HG03378 (cell line): ENCODE measurements around the gene GRK6.

Experiments
- ATAC-seq: cut with Tn5 transposase; IDR thresholded peaks from one replicate; pipeline ENCODE4 v1.9.1; 2021; ENCODE audit warnings: mild to moderate bottlenecking, moderate library complexity; ENCODE audit not compliant: unreplicated experiment

The GRK6 gene

GRCh38 chr5:177439518-177440053 is 13.1 kb downstream of the GRK6 start:
- no peak for ATAC-seq

DNA sequence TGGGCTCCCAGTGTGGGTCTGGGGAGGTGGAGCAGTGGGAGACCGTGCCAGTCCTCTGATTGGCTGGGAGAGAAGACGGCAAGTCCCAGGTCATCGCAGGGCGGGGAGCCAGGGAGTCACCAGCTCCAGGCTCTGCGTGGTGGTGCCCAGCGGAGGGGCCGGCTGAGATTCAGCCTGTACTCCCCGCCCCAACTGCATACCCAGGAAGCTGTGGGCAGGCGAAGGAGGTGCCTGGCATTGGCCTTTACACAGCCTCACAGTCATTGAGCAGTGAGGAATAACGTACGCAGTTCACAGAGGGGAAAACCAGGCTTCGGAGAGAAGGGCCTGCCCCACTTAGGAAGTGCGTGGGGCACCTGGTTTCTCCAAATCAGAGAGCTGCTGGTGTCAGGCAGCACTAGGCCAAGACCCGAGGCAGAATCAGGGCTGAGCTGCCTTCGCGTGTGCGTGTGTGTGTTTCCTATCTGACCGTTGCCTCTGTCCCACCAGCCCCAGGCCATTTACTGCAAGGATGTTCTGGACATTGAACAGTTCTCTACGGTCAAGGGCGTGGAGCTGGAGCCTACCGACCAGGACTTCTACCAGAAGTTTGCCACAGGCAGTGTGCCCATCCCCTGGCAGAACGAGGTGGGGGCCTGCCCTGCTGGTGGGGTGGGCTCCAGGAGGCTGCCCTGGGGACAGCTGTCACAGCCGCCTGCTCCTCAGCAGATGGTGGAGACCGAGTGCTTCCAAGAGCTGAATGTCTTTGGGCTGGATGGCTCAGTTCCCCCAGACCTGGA is 13.9 kb downstream of the GRK6 start:
- no peak for ATAC-seq

DNA sequence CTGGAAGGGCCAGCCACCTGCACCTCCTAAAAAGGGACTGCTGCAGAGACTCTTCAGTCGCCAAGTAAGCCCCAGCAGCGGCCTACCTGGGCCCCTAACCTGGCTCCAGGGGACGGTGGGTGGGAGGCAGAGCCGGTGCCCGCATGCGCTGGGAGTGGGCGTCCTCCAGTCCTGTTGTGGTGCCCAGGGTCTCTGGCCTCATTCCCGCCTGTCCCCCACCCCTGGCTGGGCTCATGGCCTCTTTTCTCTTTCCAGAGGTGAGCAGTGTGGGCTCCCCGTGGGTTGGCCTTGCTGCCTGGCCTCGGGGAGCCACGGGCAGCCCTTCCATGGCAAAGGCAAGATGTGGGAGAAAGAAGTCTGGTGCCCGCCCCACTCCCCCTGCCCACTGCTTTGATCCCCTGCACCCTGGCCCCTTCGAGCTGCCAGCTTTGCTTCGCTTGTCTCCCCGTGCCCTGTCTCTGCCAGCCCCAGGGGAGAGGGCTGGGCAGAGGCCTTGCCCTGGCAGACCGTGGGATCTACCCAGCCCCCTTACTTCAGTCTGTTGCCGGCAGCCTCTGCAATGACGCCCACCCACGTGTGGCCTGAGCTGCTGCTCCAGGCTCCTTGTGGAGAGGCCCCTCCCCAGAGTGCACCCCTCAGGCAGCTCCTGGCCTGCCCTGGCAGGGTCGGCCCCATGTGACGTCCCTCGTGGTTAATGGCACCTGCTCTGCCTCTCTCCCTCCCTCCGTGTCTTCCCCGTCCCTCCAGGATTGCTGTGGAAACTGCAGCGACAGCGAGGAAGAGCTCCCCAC is 14.7 kb downstream of the GRK6 start:
- ATAC-seq = no peak

GRCh38 chr5:177442066-177442826 is 15.8 kb downstream of the GRK6 start:
- ATAC-seq = no peak

GRCh38 chr5:177443144-177443983 is 16.9 kb downstream of the GRK6 start:
- no peak for ATAC-seq

- no peak for ATAC-seq
Measured at GRCh38 chr5:177444106-177445051, 17.9 kb downstream of the GRK6 start.

DNA sequence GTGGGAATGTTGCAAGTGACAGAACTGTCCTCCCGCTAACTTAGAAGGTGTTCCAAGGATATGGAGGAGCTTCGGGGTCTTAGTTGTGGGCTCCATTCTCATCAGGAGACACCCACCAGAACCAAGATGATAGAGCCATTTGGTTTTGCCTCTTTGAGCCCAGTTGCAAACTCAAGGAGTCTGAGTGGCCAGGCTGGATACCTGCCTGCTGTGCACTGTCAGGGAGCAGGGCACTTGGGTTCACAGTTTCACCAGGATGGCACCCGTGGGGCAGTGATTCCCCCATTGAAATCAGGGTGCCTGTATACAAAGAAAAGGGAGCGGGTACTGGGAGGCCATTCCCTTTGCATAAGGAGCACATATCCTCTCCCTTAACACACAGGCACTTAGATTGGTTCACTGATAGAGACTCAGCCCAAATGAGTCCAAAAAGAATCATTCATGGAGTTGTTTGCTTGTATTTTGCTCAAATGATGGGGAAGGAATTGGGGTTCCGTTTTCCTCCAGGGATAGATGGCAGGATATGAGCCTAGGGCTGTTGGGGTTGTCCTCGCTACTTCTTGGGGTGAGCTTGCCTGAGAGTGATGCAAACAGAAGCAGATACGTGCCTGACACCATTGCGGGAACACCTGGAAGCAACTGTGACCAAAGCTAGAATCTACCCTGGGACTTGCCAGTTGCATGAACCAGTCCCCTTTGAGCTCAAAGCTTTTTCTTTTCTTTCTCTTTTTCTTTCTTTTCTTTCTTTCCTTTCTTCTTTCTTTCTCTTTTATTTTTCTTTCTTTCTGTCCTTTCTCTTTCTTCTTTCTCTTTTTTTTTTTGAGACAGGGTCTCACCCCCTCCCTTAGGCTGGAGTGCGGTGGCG is 18.8 kb downstream of the GRK6 start:
- ATAC-seq = no peak

DNA sequence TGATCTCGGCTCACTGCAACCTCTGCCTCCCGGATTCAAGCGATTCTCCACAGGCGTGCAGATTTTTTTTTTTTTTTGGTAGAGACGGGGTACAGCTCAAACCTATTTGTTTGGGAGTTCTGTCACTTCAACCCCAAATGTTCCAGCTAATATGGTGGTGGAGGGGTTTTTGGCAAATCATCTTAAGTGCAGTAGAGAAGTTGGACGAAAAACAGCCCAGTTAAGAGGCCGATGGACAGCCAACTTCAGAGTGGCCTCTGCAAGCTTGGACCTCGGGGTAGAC is 19.4 kb downstream of the GRK6 start:
- no peak for ATAC-seq

DNA sequence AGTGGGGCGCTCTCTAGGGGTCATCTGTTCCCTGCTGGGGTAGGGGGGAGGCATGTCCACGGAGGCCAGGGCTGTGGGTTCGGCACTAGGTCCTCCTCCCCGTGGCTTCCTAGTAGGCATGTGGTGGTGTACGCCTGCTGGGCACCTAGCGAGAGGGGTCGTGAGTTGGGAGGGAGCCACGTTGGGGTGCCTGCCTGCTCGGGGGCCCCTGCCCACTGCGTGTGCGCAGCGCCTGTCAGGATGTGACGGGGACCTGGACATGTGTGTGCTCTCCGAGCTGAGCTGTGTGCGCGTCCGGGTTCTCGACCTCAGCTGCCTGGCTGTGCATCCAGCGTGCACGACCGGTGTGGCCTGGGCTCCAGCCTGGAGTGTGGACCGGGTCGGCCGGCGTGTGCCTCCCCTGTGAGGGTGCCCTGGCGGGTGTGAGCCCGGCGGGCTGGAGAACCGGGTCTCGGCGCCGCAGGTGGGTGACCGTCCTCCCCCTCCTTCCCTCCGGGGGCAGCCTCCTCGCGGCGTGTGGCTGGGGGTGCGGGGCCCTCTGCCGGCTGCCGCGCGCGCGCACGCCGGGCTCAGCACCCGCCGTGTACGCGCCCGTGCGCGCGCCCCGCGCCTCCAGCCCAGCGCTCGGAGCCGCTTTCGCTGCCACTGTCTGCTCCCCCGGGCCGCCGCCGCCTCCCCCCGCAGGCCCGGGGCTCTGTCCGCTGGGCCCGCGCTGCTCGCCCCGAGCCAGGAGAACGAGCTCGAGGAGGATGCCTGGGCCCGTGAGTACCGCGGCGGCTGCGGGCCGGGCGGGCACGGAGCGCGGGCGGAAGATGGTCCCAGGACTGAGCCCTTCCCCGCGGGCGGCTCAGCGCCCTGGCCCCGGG is 20.0 kb downstream of the GRK6 start, which contains the start of gene PRR7:
PRR7 (plus strand) TSS at position 615 of the 866 bp plus-strand sequence. CDS start 8,254 bp downstream, outside the sequence.
- ATAC-seq = no peak

DNA sequence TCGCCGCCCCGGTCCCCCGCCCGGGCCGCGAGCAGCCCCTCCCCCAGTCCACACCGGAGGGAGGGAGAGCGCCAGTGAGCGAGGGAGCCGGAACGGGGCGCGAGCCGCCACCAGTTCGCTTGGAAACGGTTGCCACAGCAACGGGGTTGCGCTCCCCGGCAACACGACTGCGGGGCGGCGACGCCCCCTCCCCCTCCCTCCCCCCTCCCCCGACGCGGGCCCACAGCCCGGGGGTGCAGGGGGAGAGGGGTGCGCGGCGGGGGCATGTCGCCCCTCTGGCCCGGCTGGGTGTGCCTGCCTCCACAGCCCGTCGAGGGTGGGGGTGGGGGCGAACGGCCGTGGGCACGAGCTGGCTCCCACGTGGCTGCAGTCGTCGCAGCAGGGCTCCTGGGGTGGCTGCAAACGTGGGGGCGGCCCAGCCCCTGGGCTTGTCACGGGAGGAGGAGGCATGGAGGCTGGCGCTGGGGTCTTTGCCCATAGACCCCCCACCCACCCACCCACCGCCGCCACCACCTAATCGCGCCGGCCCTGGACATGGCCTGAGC is 20.7 kb downstream of the GRK6 start:
- ATAC-seq = no peak

- ATAC-seq = no peak
Measured at GRCh38 chr5:177447611-177448243, 21.3 kb downstream of the GRK6 start.

DNA sequence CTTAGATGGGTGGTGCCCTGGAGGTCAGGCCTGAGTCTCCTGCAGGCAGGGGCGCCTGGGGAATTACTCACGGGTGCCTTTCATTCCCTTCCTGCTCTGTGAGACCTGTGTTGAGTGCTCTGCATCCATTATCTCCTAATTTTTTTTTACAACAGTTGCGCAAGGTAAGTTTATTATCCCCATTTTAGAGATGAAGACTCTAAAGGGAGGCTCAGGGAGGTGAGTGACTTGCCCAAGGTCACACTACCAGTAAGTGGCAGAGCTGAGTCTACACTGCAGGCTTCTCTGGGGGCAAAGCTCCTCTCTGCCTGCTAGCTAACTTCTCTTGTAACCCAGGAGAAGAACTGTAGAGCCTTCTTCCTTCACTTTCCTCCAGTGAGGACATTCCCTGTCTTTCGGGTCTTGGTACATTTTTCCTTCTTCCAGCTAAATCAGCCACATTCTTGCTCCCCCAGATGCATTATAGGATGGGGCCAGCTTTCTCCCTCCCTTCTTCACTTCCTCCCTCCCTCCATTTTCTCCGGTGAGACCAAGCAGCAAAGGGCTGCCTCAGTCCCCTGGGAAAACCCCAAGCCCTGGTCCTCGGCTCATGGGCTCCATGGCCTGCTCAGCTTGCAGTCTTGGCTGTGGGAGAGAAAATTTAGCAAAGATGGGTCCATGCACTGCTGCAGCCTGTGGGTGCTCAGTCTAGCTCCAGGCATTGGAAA is 21.9 kb downstream of the GRK6 start:
- ATAC-seq = no peak

- no peak for ATAC-seq
Measured at GRCh38 chr5:177449140-177450061, 22.9 kb downstream of the GRK6 start.

DNA sequence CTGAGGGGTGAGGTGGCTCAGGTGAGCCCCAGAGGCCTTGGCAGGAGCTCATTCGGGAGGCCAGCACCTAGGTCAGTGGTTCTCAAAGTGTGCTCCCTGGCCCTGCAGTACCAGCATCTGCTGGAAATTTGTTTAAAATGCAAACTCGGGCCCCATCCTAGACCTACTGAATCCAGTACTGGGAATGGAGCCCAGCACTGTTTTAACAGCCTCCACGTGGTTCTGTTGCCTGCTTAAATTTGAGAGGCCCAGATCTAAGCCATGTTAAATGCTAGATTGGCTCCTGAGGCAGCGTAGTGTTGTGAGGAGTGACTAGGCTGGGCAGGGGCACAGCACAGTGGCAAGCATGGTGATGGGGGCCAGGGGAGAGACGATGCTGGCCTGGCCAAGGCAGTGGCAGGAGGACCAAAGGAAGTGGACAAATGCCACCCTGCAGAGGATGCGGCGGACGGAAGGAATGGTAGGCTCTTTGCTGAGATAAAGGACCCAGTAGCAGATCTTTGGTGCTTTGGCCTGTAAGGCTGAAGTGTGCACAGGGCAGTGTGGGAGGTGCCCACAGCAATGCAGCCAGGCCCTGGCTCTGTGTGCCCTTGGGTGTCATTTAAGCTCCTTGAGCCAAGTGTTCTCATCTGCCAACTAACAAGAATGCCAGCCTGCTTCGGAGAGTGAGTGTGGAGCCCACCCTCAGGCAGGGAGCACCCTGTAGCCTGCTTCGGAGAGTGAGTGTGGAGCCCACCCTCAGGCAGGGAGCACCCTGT is 24.4 kb downstream of the GRK6 start:
- ATAC-seq = no peak
